Skeletal muscle tissue (tissue), 4 donors: ENCODE measurements around the gene PPM1H. TPM values are rescaled to one million over a fixed set of nuclear protein-coding genes. Genes with fewer than 3 reads are reported as not detected.

Source experiments
- H3K27ac ChIP-seq: one replicate; pipeline ENCODE4 v1.7.0; 2013; ENCODE audit warnings: mild to moderate bottlenecking, low read depth, low read length, inconsistent platforms
- H3K27me3 ChIP-seq, 3 donors: one replicate each; pipeline ENCODE4 v1.7.0; 2013; ENCODE audit warnings: low read length in 3 of 3; ENCODE audit not compliant: control insufficient read depth in 3 of 3, insufficient read depth in 3 of 3
- H3K36me3 ChIP-seq, 3 donors: one replicate each; pipeline ENCODE4 v1.7.0; 2013; ENCODE audit warnings: low read length in 3 of 3; ENCODE audit not compliant: control insufficient read depth in 3 of 3, insufficient read depth in 3 of 3
- H3K4me1 ChIP-seq, 3 donors: one replicate each; pipeline ENCODE4 v1.7.0; 2013; ENCODE audit warnings: low read length in 3 of 3, mild to moderate bottlenecking in 3 of 3; ENCODE audit not compliant: control insufficient read depth in 3 of 3, insufficient read depth in 3 of 3
- H3K4me3 ChIP-seq, 3 donors: one replicate each; pipeline ENCODE4 v1.7.0; 2013; ENCODE audit warnings: low read length in 3 of 3
- H3K9ac ChIP-seq, 3 donors: one replicate each; pipeline ENCODE4 v1.7.0; 2013; ENCODE audit warnings: low read length in 3 of 3, mild to moderate bottlenecking in 3 of 3, moderate library complexity in 2 of 3, low read depth in 1 of 3
- H3K9me3 ChIP-seq, 3 donors: one replicate each; pipeline ENCODE4 v1.7.0; 2013; ENCODE audit warnings: low read length in 3 of 3; ENCODE audit not compliant: control insufficient read depth in 3 of 3
- total RNA-seq: library from RNA; depleted of rRNA; stranded (reverse); fragments of >200 nt; gene quantifications from one replicate; pipeline ENCODE4 v1.2.3, GENCODE V29; 2014
- donor health status: Osteomylitis.

The PPM1H gene
- total RNA-seq, 1 donor from 2014 or later, result 4.2 TPM

- Histone ChIP-seq H3K36me3 (no peaks in the 10 kb centered on the region), H3K9me3 (no peaks in the 10 kb centered on the region), H3K4me3 (no peak overlapping the region), H3K9ac (no peak overlapping the region), H3K4me1 (no peaks in the 10 kb centered on the region), H3K27ac (no peak overlapping the region), H3K27me3 (no peaks in the 10 kb centered on the region)
Measured at GRCh38 chr12:62689042-62689839, 245.7 kb downstream of the PPM1H start.

- Histone ChIP-seq H3K27me3 (no peaks in the 10 kb centered on the region), H3K4me1 (peaks cover 0 to 3% (median 0%) of the 10 kb centered on the region in 3 donors), H3K36me3 (no peaks in the 10 kb centered on the region), H3K9ac (no peak overlapping the region), H3K4me3 (no peak overlapping the region), H3K9me3 (no peaks in the 10 kb centered on the region), H3K27ac (no peak overlapping the region)
Measured at GRCh38 chr12:62686938-62687337, 248.0 kb downstream of the PPM1H start.

GRCh38 chr12:62684570-62685295, 250.2 kb downstream of the PPM1H start:
- H3K4me1 ChIP-seq, result peaks cover 0 to 3% (median 0%) of the 10 kb centered on the region in 3 donors
- H3K27me3 ChIP-seq, result no peaks in the 10 kb centered on the region
- no peak overlapping the region for H3K9ac ChIP-seq
- no peaks in the 10 kb centered on the region for H3K9me3 ChIP-seq
- H3K36me3 ChIP-seq, result no peaks in the 10 kb centered on the region
- peak overlapping the region; percentile 64 for H3K27ac ChIP-seq
- no peak overlapping the region for H3K4me3 ChIP-seq

- Histone ChIP-seq H3K4me1 (peaks cover 0 to 3% (median 0%) of the 10 kb centered on the region in 3 donors), H3K4me3 (no peak overlapping the region), H3K27ac (peak overlapping the region; percentile 64), H3K9ac (peak overlapping the region in 1 of 3 donors; percentile 45), H3K27me3 (no peaks in the 10 kb centered on the region), H3K36me3 (no peaks in the 10 kb centered on the region), H3K9me3 (no peaks in the 10 kb centered on the region)
Measured at GRCh38 chr12:62683776-62684569, 251.0 kb downstream of the PPM1H start.

- Histone ChIP-seq H3K36me3 (peaks cover 0 to 2% (median 0%) of the 10 kb centered on the region in 3 donors), H3K9me3 (peaks cover 0 to 8% (median 2%) of the 10 kb centered on the region in 3 donors), H3K4me3 (no peak overlapping the region), H3K27me3 (no peaks in the 10 kb centered on the region), H3K4me1 (peaks cover 0 to 3% (median 0%) of the 10 kb centered on the region in 3 donors), H3K27ac (no peak overlapping the region), H3K9ac (no peak overlapping the region)
Measured at GRCh38 chr12:62681306-62681705, 253.6 kb downstream of the PPM1H start.

- Histone ChIP-seq H3K27me3 (no peaks in the 10 kb centered on the region), H3K27ac (no peak overlapping the region), H3K9ac (no peak overlapping the region), H3K36me3 (peaks cover 0 to 2% (median 0%) of the 10 kb centered on the region in 3 donors), H3K4me3 (no peak overlapping the region), H3K4me1 (peaks cover 0 to 3% (median 0%) of the 10 kb centered on the region in 3 donors), H3K9me3 (peaks cover 0 to 8% (median 2%) of the 10 kb centered on the region in 3 donors)
Measured at GRCh38 chr12:62679608-62680007, 255.3 kb downstream of the PPM1H start.

- Histone ChIP-seq H3K4me1 (no peaks in the 10 kb centered on the region), H3K27me3 (no peaks in the 10 kb centered on the region), H3K36me3 (peaks cover 0 to 2% (median 0%) of the 10 kb centered on the region in 3 donors), H3K27ac (no peak overlapping the region), H3K4me3 (no peak overlapping the region), H3K9ac (no peak overlapping the region), H3K9me3 (peaks cover 0 to 8% (median 2%) of the 10 kb centered on the region in 3 donors)
Measured at GRCh38 chr12:62677355-62677754, 257.6 kb downstream of the PPM1H start.

GRCh38 chr12:62676521-62677307, 258.2 kb downstream of the PPM1H start:
- Histone ChIP-seq H3K4me1 (no peaks in the 10 kb centered on the region), H3K27me3 (no peaks in the 10 kb centered on the region), H3K27ac (no peak overlapping the region), H3K36me3 (peaks cover 0 to 2% (median 0%) of the 10 kb centered on the region in 3 donors), H3K4me3 (no peak overlapping the region), H3K9ac (no peak overlapping the region), H3K9me3 (peaks cover 0 to 8% (median 2%) of the 10 kb centered on the region in 3 donors)
